CD14-positive monocyte (primary cell): ENCODE data around the gene FSD2. TPM values are rescaled to one million over a fixed set of nuclear protein-coding genes. Genes with fewer than 3 reads are reported as not detected.

Source experiments
- DNase-seq, 3 donors: peaks; one replicate each; pipeline ENCODE4 v3.0.0-alpha.2; 2011 to 2022
- H2AFZ ChIP-seq: 2 replicates; pipeline ENCODE4 v1.6.0; 2012; ENCODE audit warnings: mild to moderate bottlenecking, low read depth, low read length, inconsistent platforms; ENCODE audit not compliant: insufficient read depth, poor library complexity, severe bottlenecking
- H3K27ac ChIP-seq, 2 donors: 1 replicate in 1 of 2; 2 replicates in 1 of 2; pipeline ENCODE4 v1.5.1; 2012 to 2013; ENCODE audit warnings: low read length in 2 of 2, control low read depth in 1 of 2, inconsistent platforms in 1 of 2, low read depth in 1 of 2, mild to moderate bottlenecking in 1 of 2
- H3K27me3 ChIP-seq, 2 donors: one replicate each; pipeline versions ENCODE4 v1.6.0 to v1.6.1; 2011 to 2013; ENCODE audit warnings: low read length in 2 of 2; ENCODE audit not compliant: control insufficient read depth in 2 of 2, insufficient read depth in 2 of 2
- H3K36me3 ChIP-seq, 2 donors: replicated peaks in 1 of 2; 1 replicate in 1 of 2; 2 replicates in 1 of 2; pipeline versions ENCODE4 v1.5.1 to v1.6.1; 2012 to 2013; ENCODE audit warnings: low read length in 2 of 2, control low read depth in 1 of 2, inconsistent platforms in 1 of 2, mild to moderate bottlenecking in 1 of 2; ENCODE audit not compliant: insufficient read depth in 2 of 2, control insufficient read depth in 1 of 2
- H3K4me1 ChIP-seq, 2 donors: 1 replicate in 1 of 2; 2 replicates in 1 of 2; pipeline versions ENCODE4 v1.5.1 to v1.6.1; 2012 to 2013; ENCODE audit warnings: low read length in 2 of 2, control low read depth in 1 of 2, inconsistent platforms in 1 of 2, mild to moderate bottlenecking in 1 of 2, moderate library complexity in 1 of 2; ENCODE audit not compliant: insufficient read depth in 2 of 2, control insufficient read depth in 1 of 2
- H3K4me2 ChIP-seq: replicated peaks from 2 replicates; pipeline ENCODE3; 2012; ENCODE audit warnings: low read length, moderate library complexity, mild to moderate bottlenecking; ENCODE audit not compliant: poor library complexity, severe bottlenecking; ENCODE audit errors: extremely low read depth
- H3K4me3 ChIP-seq, 3 experiments: fragments of 200-600 bp in 1 of 3; sonication (generic) in 1 of 3; replicated peaks in 1 of 3; 1 replicate in 2 of 3; 2 replicates in 1 of 3; pipeline ENCODE4 v1.5.1; 2011 to 2013; ENCODE audit warnings: low read length in 3 of 3, mild to moderate bottlenecking in 3 of 3, control low read depth in 2 of 3, low read depth in 2 of 3, inconsistent platforms in 1 of 3, moderate library complexity in 1 of 3
- H3K79me2 ChIP-seq: 2 replicates; pipeline ENCODE4 v1.6.0; 2012; ENCODE audit warnings: mild to moderate bottlenecking, control low read depth, inconsistent platforms, low read length, moderate library complexity; ENCODE audit not compliant: insufficient read depth
- H3K9ac ChIP-seq: 2 replicates; pipeline ENCODE4 v1.6.0; 2017; ENCODE audit warnings: low read length, mild to moderate bottlenecking; ENCODE audit not compliant: insufficient read depth, poor library complexity, severe bottlenecking
- H3K9me3 ChIP-seq, 2 donors: replicated peaks in 1 of 2; 1 replicate in 1 of 2; 2 replicates in 1 of 2; pipeline versions ENCODE4 v1.5.1 to v1.6.1; 2012 to 2013; ENCODE audit warnings: low read length in 2 of 2, control low read depth in 1 of 2; ENCODE audit not compliant: control insufficient read depth in 1 of 2, insufficient read depth in 1 of 2
- H4K20me1 ChIP-seq: 2 replicates; pipeline ENCODE4 v1.6.0; 2012; ENCODE audit warnings: mild to moderate bottlenecking, low read length, control low read depth, moderate library complexity; ENCODE audit not compliant: insufficient read depth
- H3K27ac Mint-ChIP-seq, 7 donors: one replicate each; pipeline ENCODE4 v1.8.0; 2020; ENCODE audit warnings: mild to moderate bottlenecking in 7 of 7, mixed read lengths in 7 of 7, moderate library complexity in 6 of 7, inconsistent platforms in 2 of 7
- H3K27me3 Mint-ChIP-seq, 3 donors: one replicate each; pipeline ENCODE4 v1.8.0; 2021 to 2022; ENCODE audit warnings: low read depth in 3 of 3, mild to moderate bottlenecking in 3 of 3, mixed read lengths in 3 of 3, moderate library complexity in 3 of 3, inconsistent platforms in 1 of 3
- H3K36me3 Mint-ChIP-seq, 2 donors: one replicate each; pipeline ENCODE4 v1.8.0; 2020; ENCODE audit warnings: mixed read lengths in 2 of 2, inconsistent platforms in 1 of 2, mild to moderate bottlenecking in 1 of 2
- H3K4me1 Mint-ChIP-seq: one replicate; pipeline ENCODE4 v1.8.0; 2020; ENCODE audit warnings: mild to moderate bottlenecking, mixed read lengths
- H3K4me3 Mint-ChIP-seq, 2 donors: one replicate each; pipeline ENCODE4 v1.8.0; 2020; ENCODE audit warnings: mild to moderate bottlenecking in 2 of 2, mixed read lengths in 2 of 2, moderate library complexity in 1 of 2
- H3K9me3 Mint-ChIP-seq, 7 donors: one replicate each; pipeline ENCODE4 v1.8.0; 2020 to 2022; ENCODE audit warnings: mixed read lengths in 7 of 7, mild to moderate bottlenecking in 6 of 7, moderate library complexity in 6 of 7, inconsistent platforms in 2 of 7
- WGBS: methylation state at CpG from one replicate; pipeline ENCODE4 v1.1.5; 2013; ENCODE audit warnings: missing lambda C conversion rate; ENCODE audit not compliant: insufficient coverage; 5-methylcytosine and 5-hydroxymethylcytosine counted together
- intact Hi-C, 2 donors: fragments of 100-400 bp; cut with micrococcal nuclease; formaldehyde crosslinking; loops; one replicate each; pipeline versions ENCODE4 v1.15.0 to v1.15.1; 2023
- polyA plus RNA-seq, 3 donors: library from polyadenylated mRNA; depleted of rRNA in 1 of 3; unstranded in 2 of 3; stranded (reverse) in 1 of 3; fragments of 300-500 nt in 2 of 3; fragments of >200 nt in 1 of 3; fragmentation: Illumina TruSeq in 2 of 3; gene quantifications; 1 replicate in 2 of 3; 2 replicates in 1 of 3; pipeline ENCODE4 v1.2.3, GENCODE V29; 2012 to 2021
- TF ChIP-seq, protein P1 (sequence below): fragments of 200-600 bp; IDR thresholded peaks from one replicate; pipeline ENCODE4 v1.8.0; 2022; ENCODE audit warnings: antibody characterized with exemption, mild to moderate bottlenecking

FSD2 gene
- polyA plus RNA-seq, 3 donors = 0.09 TPM; not detected in 2

DNA sequence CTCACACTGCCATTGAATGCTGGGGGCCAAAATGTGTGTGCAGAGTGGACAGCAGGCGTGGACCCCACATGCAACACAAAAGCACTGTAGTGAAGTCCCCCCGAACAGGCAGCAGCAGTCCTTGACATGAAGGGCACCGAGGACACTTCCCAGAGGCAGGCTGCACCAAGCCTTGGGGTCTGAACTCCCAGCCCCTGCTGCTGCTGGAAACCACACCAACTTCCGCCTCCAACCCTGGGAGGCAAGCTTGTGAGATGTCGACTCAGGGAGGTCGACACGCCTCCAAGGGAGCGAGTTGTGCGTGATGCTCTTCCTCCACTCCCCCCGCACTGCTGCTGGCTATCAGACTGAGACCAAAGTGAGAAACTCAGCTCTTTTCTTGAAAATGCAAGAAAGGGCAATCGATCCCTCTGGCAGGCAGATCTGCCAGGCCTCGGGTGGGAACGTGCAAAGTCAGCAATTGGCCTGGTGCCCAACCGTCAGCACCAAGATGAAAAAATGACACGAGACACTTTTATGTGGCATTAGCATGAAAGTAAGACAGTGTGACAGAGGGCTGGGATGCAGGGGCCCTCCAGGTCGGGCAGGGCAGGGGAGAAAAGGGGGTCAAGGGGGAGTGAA, 47.2 kb upstream of the FSD2 start:
- Histone ChIP-seq H3K36me3 (no peaks in the 10 kb centered on the region), H3K9me3 (no peaks in the 10 kb centered on the region), H3K27me3 (no peaks in the 10 kb centered on the region), H3K4me1 (peaks cover 25 to 30% of the 10 kb centered on the region in 2 donors), H3K4me3 (peak overlapping the region in 1 of 3 experiments; percentile 54), H3K27ac (no peak overlapping the region), H4K20me1 (no peaks in the 10 kb centered on the region), H3K79me2 (no peaks in the 10 kb centered on the region), H3K9ac (peak overlapping the region; percentile 15), H2AFZ (peak overlapping the region; percentile 53), H3K4me2 (peak overlapping the region; percentile 56)
- H3K4me1 Mint-ChIP-seq = peaks cover 30% of the 10 kb centered on the region
- TF ChIP-seq, protein P1, sequence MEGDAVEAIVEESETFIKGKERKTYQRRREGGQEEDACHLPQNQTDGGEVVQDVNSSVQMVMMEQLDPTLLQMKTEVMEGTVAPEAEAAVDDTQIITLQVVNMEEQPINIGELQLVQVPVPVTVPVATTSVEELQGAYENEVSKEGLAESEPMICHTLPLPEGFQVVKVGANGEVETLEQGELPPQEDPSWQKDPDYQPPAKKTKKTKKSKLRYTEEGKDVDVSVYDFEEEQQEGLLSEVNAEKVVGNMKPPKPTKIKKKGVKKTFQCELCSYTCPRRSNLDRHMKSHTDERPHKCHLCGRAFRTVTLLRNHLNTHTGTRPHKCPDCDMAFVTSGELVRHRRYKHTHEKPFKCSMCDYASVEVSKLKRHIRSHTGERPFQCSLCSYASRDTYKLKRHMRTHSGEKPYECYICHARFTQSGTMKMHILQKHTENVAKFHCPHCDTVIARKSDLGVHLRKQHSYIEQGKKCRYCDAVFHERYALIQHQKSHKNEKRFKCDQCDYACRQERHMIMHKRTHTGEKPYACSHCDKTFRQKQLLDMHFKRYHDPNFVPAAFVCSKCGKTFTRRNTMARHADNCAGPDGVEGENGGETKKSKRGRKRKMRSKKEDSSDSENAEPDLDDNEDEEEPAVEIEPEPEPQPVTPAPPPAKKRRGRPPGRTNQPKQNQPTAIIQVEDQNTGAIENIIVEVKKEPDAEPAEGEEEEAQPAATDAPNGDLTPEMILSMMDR = no peak
- whole genome bisulfite sequencing = 23% methylated on average over 12 of the region's 16 CpGs
- H3K36me3 Mint-ChIP-seq = no peaks in the 10 kb centered on the region
- DNase-seq = no peak
- no peaks in the 10 kb centered on the region for H3K9me3 Mint-ChIP-seq
- intact Hi-C loops = loop anchor here in 1 of 2 donors (5.0 kb wide), 1 partner anchor 134 kb away; the partner anchor contains the start of gene RAMAC
- H3K27ac Mint-ChIP-seq = peak overlapping the region in 2 of 7 donors; percentile 20 to 64
- peaks cover 0 to 2% (median 1%) of the 10 kb centered on the region in 3 donors for H3K27me3 Mint-ChIP-seq
- H3K4me3 Mint-ChIP-seq = peak overlapping the region; percentile 58 to 79

DNA sequence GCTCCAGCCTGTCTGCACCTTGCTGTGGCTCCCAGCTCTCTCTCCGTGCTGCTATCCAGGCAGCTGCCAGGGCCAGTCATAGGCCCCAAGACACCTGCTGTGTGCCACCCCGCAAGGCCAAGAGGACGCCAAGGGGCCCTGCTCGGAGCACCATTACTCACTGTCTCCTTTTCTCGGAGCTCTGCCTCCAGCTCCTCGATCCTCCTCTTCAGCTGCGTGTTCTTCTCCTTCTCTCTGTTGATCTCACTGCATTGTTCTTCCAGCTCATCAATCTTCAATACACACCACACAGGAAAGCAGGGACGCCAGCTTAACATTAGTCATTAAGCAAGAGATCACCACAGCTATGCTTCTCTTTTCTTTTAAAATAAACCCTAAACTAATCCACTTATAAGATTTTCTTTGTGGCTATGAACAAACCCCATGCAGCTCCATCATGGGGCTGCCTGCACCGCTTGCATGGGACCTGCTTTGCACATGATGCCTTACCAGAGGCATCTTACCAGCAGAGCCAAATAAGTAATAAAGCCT, 46.2 kb upstream of the FSD2 start:
- no peaks in the 10 kb centered on the region for H4K20me1 ChIP-seq
- no peak overlapping the region for H3K4me3 Mint-ChIP-seq
- H3K79me2 ChIP-seq = no peaks in the 10 kb centered on the region
- no peaks in the 10 kb centered on the region for H3K36me3 Mint-ChIP-seq
- H3K9ac ChIP-seq = no peak overlapping the region
- H3K27ac ChIP-seq = no peak overlapping the region
- no peak for DNase-seq
- peaks cover 0 to 2% (median 1%) of the 10 kb centered on the region in 3 donors for H3K27me3 Mint-ChIP-seq
- peaks cover 25 to 30% of the 10 kb centered on the region in 2 donors for H3K4me1 ChIP-seq
- H3K9me3 Mint-ChIP-seq = no peaks in the 10 kb centered on the region
- no peak overlapping the region for H2AFZ ChIP-seq
- TF ChIP-seq, protein P1 = no peak
- H3K36me3 ChIP-seq = no peaks in the 10 kb centered on the region
- H3K4me2 ChIP-seq = no peak overlapping the region
- no peaks in the 10 kb centered on the region for H3K27me3 ChIP-seq
- peak overlapping the region in 1 of 7 donors; percentile 19 for H3K27ac Mint-ChIP-seq
- no peak overlapping the region for H3K4me3 ChIP-seq
- peaks cover 30% of the 10 kb centered on the region for H3K4me1 Mint-ChIP-seq
- 72% methylated on average over 9 of the region's 9 CpGs for WGBS
- H3K9me3 ChIP-seq = no peaks in the 10 kb centered on the region
- intact Hi-C loops = loop anchor here in 1 of 2 donors (5.0 kb wide), 1 partner anchor 135 kb away; the partner anchor contains the start of gene RAMAC
